Neural cell (in vitro differentiated cells): ENCODE data around the gene TOB1. TPM values are rescaled to one million over a fixed set of nuclear protein-coding genes. Genes with fewer than 3 reads are reported as not detected.

Experiments used
- H2AFZ ChIP-seq: fragments of 200-600, 300-800 bp; sonication (generic), shearing (Covaris generic); 2 replicates; pipeline ENCODE4 v1.6.0; 2014; ENCODE audit warnings: low read depth, mild to moderate bottlenecking, antibody characterized with exemption, low read length, moderate library complexity
- H3F3A ChIP-seq: fragments of 200-600 bp; shearing (Covaris generic); 2 replicates; pipeline ENCODE4 v1.6.1; 2016; ENCODE audit warnings: mild to moderate bottlenecking, moderate library complexity, mixed read lengths, antibody characterized with exemption, low read length; ENCODE audit not compliant: insufficient read depth, poor library complexity, severe bottlenecking
- H3K27ac ChIP-seq: fragments of 200-600, 300-800 bp; sonication (generic), shearing (Covaris generic); 2 replicates; pipeline ENCODE4 v1.5.1; 2014; ENCODE audit warnings: mild to moderate bottlenecking, low read length, moderate library complexity
- H3K27me3 ChIP-seq: fragments of 300-800, 200-600 bp; sonication (generic), shearing (Covaris generic); 2 replicates; pipeline ENCODE4 v1.6.0; 2014; ENCODE audit warnings: mild to moderate bottlenecking, low read depth, low read length, moderate library complexity; ENCODE audit not compliant: insufficient read depth
- H3K36me3 ChIP-seq: fragments of 300-800, 200-600 bp; sonication (generic), shearing (Covaris generic); 2 replicates; pipeline ENCODE4 v1.5.1; 2014; ENCODE audit warnings: mild to moderate bottlenecking, antibody characterized with exemption, low read length, moderate library complexity; ENCODE audit not compliant: insufficient read depth
- H3K4me2 ChIP-seq: fragments of 300-800, 200-600 bp; sonication (generic), shearing (Covaris generic); 2 replicates; pipeline ENCODE4 v1.6.0; 2014; ENCODE audit warnings: mild to moderate bottlenecking, low read length
- H3K4me3 ChIP-seq: fragments of 300-800, 200-600 bp; sonication (generic), shearing (Covaris generic); 2 replicates; pipeline ENCODE4 v1.5.1; 2014; ENCODE audit warnings: mild to moderate bottlenecking, low read length, moderate library complexity
- H3K79me2 ChIP-seq: fragments of 200-600 bp; shearing (Covaris generic); replicated peaks from 2 replicates; pipeline ENCODE4 v1.6.0; 2014; ENCODE audit warnings: mild to moderate bottlenecking, low read length, moderate library complexity; ENCODE audit not compliant: insufficient read depth
- H3K9ac ChIP-seq: fragments of 300-800, 200-600 bp; sonication (generic), shearing (Covaris generic); 2 replicates; pipeline ENCODE4 v1.6.1; 2016; ENCODE audit warnings: mild to moderate bottlenecking, low read length, mixed read lengths
- H3K9me2 ChIP-seq: fragments of 200-600 bp; shearing (Covaris generic); 2 replicates; pipeline ENCODE4 v1.6.1; 2016; ENCODE audit warnings: mild to moderate bottlenecking, low read length, mixed read lengths; ENCODE audit not compliant: insufficient read depth
- H3K9me3 ChIP-seq: fragments of 200-600, 300-800 bp; sonication (generic), shearing (Covaris generic); 2 replicates; pipeline ENCODE4 v1.6.1; 2016; ENCODE audit warnings: mild to moderate bottlenecking, mixed run types, low read length, moderate library complexity, mixed read lengths
- H4K20me1 ChIP-seq: fragments of 200-600 bp; shearing (Covaris generic); 2 replicates; pipeline ENCODE4 v1.6.1; 2016; ENCODE audit warnings: mild to moderate bottlenecking, mixed run types; ENCODE audit not compliant: insufficient read depth
- EP300 ChIP-seq: fragments of 450-650 bp; conservative IDR thresholded peaks from 2 replicates; pipeline ENCODE4 v1.6.1; 2014; ENCODE audit warnings: antibody characterized with exemption, mild to moderate bottlenecking, moderate library complexity; ENCODE audit not compliant: poor library complexity, severe bottlenecking
- EZH2 ChIP-seq: fragments of 200-600, 300-800 bp; shearing (Covaris generic), sonication (generic); IDR thresholded peaks from 2 replicates; pipeline ENCODE4 v1.6.1; 2014; ENCODE audit warnings: antibody characterized with exemption, low read length, borderline replicate concordance, mild to moderate bottlenecking; ENCODE audit not compliant: insufficient read depth, poor library complexity, severe bottlenecking
- MXI1 ChIP-seq: fragments of 450-650 bp; conservative IDR thresholded peaks from 2 replicates; pipeline ENCODE4 v1.6.1; 2014; ENCODE audit warnings: antibody characterized with exemption, mild to moderate bottlenecking; ENCODE audit not compliant: poor library complexity, severe bottlenecking
- POLR2AphosphoS5 ChIP-seq: IDR thresholded peaks from 2 replicates; pipeline ENCODE4 v1.6.1; 2012
- RAD21 ChIP-seq: fragments of 450-650 bp; conservative IDR thresholded peaks from 2 replicates; pipeline ENCODE4 v1.6.1; 2014; ENCODE audit warnings: antibody characterized with exemption, mild to moderate bottlenecking, moderate library complexity
- SMC3 ChIP-seq: fragments of 450-650 bp; conservative IDR thresholded peaks from 2 replicates; pipeline ENCODE4 v1.6.1; 2014; ENCODE audit warnings: antibody characterized with exemption, mild to moderate bottlenecking, moderate library complexity; ENCODE audit not compliant: poor library complexity
- TAF1 ChIP-seq: IDR thresholded peaks from 2 replicates; pipeline ENCODE4 v1.6.1; 2012; ENCODE audit warnings: low read depth
- polyA plus RNA-seq: library from polyadenylated mRNA; depleted of rRNA; stranded (reverse); fragments of >200 nt; gene quantifications from 2 replicates; pipeline ENCODE4 v1.2.3, GENCODE V29; 2014
- TF ChIP-seq, protein P1 (sequence below): fragments of 450-650 bp; IDR thresholded peaks from 2 replicates; pipeline ENCODE4 v1.5.1; 2014; ENCODE audit warnings: antibody characterized with exemption, mild to moderate bottlenecking, moderate library complexity; ENCODE audit not compliant: poor library complexity, severe bottlenecking
- TF ChIP-seq, protein P2 (sequence below): IDR thresholded peaks from 2 replicates; pipeline ENCODE4 v1.6.1; 2012; ENCODE audit warnings: borderline replicate concordance

The TOB1 gene
- polyA plus RNA-seq, 1 donor from 2014 or later = 8.9 TPM

DNA sequence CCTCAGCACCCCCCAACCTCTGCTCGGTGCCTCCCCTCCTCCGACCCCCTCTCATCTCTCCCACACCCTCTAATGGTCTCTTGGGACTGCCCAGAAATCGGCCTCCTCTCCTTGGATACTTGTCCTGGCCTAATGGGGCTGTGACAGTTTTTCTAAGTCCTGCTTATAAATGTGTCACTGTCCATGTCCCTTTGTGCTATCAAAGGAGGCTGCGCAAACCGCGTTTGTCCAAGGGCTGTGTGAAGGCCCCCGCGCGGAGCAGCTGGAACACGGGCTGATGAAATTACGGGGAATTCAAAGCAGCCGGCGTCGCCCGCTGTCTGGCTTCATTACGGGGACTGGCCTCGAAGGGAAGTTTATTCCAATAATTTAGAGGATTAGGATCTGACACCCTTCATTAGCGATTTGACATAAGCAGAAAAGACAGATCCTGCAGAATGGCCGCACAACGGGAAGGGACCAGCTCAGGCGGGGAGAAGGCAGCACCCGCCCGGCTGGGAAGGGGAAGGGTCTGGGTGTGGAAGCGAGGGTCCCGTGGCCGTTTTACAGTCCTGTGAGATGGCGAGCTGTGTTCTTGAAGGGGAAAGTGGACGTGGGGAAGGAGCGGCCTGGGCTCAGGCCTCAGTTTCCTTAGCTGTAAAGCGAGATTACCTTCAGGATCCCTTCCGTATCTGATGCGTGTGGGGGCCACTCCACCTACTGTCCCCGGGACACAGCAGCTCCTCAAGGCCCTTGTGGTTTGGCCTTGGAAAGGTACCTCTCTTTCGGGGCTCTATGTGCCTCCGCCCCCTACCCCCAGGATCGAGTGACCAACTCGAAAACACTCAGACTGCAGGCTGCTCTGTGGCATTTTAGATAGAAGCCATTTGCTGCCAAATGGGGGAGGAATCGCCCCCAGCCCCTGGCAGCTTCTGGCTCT is 32.4 kb downstream of the TOB1 start:
- H3K9me2 ChIP-seq = no peaks in the 10 kb centered on the region
- H3K4me2 ChIP-seq = no peak overlapping the region
- H3F3A ChIP-seq = no peaks in the 10 kb centered on the region
- H3K9me3 ChIP-seq = no peaks in the 10 kb centered on the region
- TF ChIP-seq EP300 (no peak), TAF1 (no peak), EZH2 (no peak), MXI1 (no peak), POLR2AphosphoS5 (no peak), RAD21 (no peak), SMC3 (no peak)
- TF ChIP-seq, protein P1, sequence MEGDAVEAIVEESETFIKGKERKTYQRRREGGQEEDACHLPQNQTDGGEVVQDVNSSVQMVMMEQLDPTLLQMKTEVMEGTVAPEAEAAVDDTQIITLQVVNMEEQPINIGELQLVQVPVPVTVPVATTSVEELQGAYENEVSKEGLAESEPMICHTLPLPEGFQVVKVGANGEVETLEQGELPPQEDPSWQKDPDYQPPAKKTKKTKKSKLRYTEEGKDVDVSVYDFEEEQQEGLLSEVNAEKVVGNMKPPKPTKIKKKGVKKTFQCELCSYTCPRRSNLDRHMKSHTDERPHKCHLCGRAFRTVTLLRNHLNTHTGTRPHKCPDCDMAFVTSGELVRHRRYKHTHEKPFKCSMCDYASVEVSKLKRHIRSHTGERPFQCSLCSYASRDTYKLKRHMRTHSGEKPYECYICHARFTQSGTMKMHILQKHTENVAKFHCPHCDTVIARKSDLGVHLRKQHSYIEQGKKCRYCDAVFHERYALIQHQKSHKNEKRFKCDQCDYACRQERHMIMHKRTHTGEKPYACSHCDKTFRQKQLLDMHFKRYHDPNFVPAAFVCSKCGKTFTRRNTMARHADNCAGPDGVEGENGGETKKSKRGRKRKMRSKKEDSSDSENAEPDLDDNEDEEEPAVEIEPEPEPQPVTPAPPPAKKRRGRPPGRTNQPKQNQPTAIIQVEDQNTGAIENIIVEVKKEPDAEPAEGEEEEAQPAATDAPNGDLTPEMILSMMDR = no peak
- TF ChIP-seq, protein P2, sequence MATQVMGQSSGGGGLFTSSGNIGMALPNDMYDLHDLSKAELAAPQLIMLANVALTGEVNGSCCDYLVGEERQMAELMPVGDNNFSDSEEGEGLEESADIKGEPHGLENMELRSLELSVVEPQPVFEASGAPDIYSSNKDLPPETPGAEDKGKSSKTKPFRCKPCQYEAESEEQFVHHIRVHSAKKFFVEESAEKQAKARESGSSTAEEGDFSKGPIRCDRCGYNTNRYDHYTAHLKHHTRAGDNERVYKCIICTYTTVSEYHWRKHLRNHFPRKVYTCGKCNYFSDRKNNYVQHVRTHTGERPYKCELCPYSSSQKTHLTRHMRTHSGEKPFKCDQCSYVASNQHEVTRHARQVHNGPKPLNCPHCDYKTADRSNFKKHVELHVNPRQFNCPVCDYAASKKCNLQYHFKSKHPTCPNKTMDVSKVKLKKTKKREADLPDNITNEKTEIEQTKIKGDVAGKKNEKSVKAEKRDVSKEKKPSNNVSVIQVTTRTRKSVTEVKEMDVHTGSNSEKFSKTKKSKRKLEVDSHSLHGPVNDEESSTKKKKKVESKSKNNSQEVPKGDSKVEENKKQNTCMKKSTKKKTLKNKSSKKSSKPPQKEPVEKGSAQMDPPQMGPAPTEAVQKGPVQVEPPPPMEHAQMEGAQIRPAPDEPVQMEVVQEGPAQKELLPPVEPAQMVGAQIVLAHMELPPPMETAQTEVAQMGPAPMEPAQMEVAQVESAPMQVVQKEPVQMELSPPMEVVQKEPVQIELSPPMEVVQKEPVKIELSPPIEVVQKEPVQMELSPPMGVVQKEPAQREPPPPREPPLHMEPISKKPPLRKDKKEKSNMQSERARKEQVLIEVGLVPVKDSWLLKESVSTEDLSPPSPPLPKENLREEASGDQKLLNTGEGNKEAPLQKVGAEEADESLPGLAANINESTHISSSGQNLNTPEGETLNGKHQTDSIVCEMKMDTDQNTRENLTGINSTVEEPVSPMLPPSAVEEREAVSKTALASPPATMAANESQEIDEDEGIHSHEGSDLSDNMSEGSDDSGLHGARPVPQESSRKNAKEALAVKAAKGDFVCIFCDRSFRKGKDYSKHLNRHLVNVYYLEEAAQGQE = no peak
- no peaks in the 10 kb centered on the region for H3K79me2 ChIP-seq
- H3K36me3 ChIP-seq = no peaks in the 10 kb centered on the region
- no peaks in the 10 kb centered on the region for H4K20me1 ChIP-seq
- no peaks in the 10 kb centered on the region for H3K27me3 ChIP-seq
- no peak overlapping the region for H3K4me3 ChIP-seq
- H2AFZ ChIP-seq = no peak overlapping the region
- no peak overlapping the region for H3K27ac ChIP-seq
- no peak overlapping the region for H3K9ac ChIP-seq

DNA sequence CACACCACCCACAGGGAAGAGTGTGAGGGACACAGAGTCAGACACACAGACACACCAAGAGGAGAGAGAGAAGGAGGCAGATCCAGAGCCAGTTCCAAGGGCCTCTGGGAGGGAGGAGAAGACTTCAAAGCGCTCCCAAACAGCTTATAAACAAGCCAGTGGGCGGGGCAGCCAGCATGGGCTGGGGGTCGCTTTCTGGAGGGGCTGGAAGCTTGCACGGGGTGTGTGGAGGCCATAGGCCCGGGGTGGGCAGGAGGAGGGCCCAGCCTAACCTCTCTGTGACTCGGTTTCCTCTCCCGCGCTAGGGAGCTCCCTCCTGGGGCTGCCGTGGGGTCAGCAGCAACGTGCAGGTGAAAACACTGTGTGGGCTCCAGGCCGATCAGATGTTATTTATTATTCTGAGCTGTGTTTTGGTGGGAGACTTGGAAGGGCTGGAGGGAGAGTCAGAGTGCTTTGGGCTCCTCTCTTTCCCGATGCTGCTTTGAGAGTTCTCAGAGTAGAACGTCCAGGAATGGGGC is 33.2 kb downstream of the TOB1 start:
- no peak overlapping the region for H3K4me3 ChIP-seq
- H3K27me3 ChIP-seq = no peaks in the 10 kb centered on the region
- H3K27ac ChIP-seq = no peak overlapping the region
- H3K4me2 ChIP-seq = no peak overlapping the region
- no peaks in the 10 kb centered on the region for H3F3A ChIP-seq
- no peaks in the 10 kb centered on the region for H3K9me3 ChIP-seq
- no peak overlapping the region for H2AFZ ChIP-seq
- H3K9me2 ChIP-seq = no peaks in the 10 kb centered on the region
- no peak overlapping the region for H3K9ac ChIP-seq
- H3K36me3 ChIP-seq = no peaks in the 10 kb centered on the region
- H3K79me2 ChIP-seq = no peaks in the 10 kb centered on the region
- no peaks in the 10 kb centered on the region for H4K20me1 ChIP-seq
- TF ChIP-seq EP300 = no peak
- TF ChIP-seq MXI1 = no peak
- TF ChIP-seq, protein P2 = no peak
- no peak for TF ChIP-seq EZH2
- TF ChIP-seq, protein P1 = no peak
